Cortex of kidney (tissue), 1 donor: ENCODE data around the gene COX7B2.

Experiments
- DNase-seq: peaks from one replicate; lab custom pipeline; 2025; lab: John Stamatoyannopoulos, UW

Gene COX7B2

DNA sequence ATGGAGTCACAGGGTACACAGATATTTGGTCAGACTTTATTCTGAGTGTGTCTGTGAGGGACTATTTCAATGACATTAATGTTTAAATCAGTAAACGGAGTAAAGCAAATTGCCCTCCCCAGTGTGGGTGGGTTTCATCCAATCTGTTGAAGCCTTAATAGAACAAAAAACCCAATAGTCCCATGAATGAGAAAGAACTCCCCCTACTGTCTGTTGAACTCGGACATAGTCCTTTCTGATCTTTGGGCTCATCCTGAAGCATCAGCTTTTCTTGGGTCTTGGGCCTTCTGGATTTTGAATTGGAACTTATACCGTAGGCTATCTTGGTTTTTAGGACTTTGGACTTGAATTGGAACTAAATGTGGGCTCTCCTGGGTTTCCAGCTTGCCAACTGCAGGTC, 193.6 kb downstream of the COX7B2 start:
- DNase-seq: no peak

DNA sequence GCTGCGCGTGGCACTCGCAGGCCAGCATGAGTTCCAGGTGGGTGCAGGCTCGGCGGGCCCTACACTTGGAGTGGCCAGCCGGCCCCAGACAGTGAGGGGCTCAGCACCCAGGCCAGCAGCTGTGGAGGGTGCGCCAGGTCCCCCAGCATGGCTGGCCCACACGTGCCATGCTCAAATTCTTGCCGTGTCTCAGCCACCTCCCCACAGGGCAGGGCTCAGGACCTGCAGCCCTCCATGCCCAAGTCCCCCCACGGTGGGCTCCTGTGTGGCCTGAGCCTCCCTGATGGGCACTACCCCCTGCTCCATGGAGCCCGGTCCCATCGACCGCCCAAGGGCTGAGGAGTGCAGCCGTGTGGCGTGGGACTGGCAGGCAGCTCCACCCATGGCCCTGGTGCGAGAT, 210.2 kb downstream of the COX7B2 start:
- DNase-seq: no peak
